GM21367 (cell line): ENCODE measurements around the gene COA7.
"Not testable (repeated sequence)": the region's sequence is repeated elsewhere in the genome, so short reads cannot be mapped to it uniquely, and the experiment has no call there.

Source experiments
- ATAC-seq: cut with Tn5 transposase; IDR thresholded peaks from one replicate; pipeline ENCODE4 v1.9.1; 2021; ENCODE audit not compliant: unreplicated experiment

The COA7 gene

DNA sequence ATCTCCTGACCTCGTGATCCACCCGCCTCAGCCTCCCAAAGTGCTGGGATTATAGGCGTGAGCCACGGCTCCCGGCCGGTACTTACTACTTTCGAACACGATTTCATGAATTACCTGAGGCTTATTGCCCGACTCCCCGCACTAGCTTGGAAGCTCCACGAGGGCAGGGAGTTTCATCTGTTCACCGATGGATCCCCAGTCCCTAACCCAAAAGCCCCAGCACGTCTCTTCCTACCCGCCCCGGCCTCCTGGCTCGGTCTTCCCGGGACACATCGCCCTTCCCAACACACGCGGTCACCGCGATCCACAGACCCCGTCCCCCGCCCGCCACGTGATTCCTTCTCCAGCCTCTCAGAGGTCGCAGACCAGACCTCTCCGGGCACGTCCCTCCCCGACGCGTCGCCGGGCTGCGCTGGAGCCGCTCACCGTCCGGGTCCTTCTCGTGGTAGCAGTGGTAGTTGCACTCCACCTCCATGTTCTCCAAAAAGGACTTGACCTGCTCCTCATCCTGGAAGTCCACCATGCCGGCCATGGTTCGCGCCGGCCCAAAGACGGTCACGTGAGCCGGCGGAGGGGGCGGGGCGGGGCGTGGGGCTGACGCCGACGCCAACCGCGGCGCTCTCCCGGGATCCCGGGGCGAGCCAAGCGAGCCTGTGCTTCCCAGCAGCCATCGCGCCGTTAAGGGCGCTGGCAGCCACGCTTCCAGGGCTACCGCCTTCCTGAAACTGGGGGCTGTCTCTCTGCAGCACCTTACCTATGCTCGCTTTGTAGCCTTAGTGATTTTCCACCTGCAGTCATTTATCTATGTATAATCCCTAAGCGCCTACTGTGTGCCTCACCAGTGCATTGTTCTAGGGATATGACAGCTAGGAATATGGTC lies at the start of gene COA7:
TSS of gene COA7 (minus strand) at position 553 of the 880 bp plus-strand sequence. CDS start at position 532, 21 bp downstream.
- ATAC-seq = peak; percentile 33

- ATAC-seq = no peak
These were observed 49.3 kb upstream of the COA7 start for GRCh38 chr1:52747450-52747849.

GRCh38 chr1:52746189-52746588 lies 48.0 kb upstream of the COA7 start:
- no peak for ATAC-seq

DNA sequence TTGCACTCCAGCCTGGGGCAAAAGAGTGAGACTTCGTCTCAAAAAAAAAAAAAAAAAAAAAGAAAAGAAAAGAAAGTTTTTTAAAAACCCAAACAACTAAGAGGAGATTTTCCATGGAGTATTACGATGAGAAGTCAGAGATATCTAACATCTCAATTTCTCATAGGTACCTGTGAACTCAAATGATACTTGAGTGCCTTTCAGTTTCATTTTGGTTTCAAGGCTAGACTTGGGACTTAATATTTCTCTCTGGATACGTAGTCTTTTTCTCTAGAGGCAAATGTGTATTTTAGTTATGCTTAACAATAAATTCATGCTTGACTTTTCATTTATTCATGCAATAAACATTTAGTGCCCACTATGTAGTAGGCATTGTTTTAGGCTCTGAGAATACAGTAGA lies 43.1 kb upstream of the COA7 start:
- ATAC-seq = no peak

DNA sequence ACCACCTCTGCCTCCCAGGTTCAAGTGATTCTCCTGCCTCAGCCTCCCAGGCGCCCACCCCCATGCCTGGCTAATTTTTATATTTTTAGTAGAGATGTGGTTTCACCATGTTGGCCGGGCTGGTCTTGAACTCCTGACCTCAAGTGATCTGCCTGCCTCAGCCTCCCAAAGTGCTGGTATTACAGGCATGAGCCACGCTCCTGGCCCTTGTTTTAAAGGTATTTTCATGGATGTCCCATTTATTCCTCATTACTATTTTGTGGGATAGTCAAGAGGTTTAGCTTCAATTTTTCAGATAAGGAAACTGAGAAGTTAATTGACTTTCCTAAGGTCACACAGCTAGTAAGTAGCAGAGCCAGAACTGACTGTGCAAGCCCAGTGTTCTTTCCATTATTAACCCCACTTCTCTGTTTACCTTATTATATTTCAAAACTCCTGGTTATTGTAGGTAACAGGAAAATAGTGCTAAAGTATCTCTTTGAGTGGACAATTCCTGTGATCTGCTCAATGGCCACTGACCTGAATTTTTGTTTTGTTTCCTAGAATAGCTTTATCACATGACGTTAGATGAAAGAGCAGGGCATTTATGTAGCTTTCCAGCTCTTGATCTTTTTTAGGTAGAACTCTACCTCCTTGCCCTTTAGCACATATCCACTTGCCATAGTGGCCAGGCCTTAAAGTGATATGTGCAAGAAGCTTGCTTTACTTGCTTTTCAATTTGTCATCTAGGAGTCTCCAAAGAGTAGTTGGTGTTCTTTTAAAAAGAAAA lies 41.7 kb upstream of the COA7 start:
- no peak for ATAC-seq

GRCh38 chr1:52738893-52739292 lies 40.7 kb upstream of the COA7 start:
- no peak for ATAC-seq

DNA sequence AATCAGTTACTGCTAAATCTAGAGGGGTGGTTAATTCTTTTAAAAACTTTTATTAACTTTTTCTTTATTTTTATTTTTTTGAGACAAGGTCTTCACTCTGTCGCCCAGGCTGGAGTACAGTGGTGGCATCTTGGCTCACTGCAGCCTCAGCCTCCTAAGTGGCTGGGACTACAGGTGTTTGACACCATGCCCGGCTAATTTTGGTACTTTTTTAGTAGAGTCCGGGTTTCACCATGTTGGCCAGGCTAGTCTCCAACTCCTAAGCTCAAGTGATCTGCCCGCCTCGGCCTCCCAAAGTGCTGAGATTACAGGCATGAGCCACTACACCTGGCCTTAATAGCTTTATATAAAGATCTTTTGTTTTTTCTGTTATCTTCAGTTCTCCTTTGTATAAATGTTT lies 40.0 kb upstream of the COA7 start:
- ATAC-seq = no peak

DNA sequence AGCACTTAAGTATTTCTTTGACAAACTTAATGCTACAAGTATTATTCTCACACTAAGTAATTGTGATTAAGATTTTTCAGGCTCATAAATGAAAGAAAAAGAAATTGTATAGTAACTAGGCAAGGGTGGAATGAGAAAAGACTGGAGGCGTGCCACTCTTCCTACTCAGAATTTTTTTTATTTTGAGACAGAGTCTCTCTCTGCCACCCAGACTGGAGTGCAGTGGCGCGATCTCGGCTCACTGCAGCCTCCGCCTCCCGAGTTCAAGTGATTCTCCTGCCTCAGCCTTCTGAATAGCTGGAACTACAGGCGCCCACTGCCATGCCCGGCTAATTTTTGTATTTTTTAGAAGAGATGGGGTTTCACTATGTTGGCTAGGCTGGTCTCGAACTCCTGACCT lies 37.2 kb upstream of the COA7 start:
- ATAC-seq = not testable (repeated sequence)

DNA sequence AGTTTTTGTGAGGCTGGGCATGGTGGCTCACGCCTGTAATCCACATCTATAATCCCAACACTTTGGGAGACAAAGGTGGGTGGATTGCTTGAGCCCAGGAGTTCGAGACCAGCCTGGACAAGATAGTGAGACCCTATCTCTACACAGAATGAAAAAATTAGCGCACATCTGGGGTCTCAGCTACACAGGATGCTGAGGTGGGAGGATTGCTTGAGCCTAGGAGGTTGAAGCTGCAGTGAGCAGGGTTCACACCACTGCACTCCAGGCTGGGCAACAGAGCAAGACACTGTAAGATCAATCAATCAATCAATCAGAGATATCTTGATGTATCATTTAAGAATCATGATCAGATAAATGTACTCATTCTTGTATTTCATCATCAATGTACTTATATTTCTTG lies 35.2 kb upstream of the COA7 start:
- ATAC-seq = no peak

DNA sequence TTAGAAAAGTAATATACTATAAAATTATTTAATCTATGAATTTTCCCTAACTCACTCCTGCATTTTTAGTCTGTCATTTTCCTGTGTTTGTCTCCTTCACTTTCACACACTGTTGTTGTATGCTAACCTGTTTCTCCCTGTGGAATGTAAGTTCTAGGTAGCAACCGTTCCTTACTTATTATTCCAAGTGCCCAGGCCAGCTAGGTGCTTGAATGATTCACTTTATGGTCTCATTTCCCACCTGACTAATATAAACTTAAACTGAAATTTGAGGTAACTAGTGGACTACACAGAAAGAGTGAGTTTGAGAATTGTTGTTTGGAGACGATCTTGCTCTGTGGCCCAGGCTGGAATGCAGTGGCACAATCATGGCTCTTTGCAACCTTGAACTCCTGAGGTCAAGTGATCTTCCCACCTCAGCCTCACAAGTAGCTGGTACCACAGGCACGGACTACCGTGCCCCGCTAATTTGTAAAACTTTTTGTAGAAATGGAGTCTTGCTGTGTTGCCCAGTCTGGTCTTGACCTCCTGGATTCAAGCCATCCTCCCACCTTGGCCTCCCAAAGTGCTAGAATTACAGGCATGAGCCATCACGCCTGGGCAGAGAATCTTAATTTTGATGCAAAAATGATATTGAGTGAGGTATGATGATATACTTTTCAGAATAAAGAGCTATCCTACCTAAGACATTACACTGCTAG lies 30.0 kb upstream of the COA7 start:
- ATAC-seq = no peak

GRCh38 chr1:52727114-52727586 lies 29.0 kb upstream of the COA7 start:
- no peak for ATAC-seq

GRCh38 chr1:52726265-52727113 lies 28.3 kb upstream of the COA7 start, which contains the start of gene ZYG11B:
Gene ZYG11B (plus strand): TSS chr1:52726453. CDS start chr1:52726654, 201 bp downstream.
- peak; percentile 91 for ATAC-seq

GRCh38 chr1:52725903-52726264 lies 27.7 kb upstream of the COA7 start:
- ATAC-seq = no peak

DNA sequence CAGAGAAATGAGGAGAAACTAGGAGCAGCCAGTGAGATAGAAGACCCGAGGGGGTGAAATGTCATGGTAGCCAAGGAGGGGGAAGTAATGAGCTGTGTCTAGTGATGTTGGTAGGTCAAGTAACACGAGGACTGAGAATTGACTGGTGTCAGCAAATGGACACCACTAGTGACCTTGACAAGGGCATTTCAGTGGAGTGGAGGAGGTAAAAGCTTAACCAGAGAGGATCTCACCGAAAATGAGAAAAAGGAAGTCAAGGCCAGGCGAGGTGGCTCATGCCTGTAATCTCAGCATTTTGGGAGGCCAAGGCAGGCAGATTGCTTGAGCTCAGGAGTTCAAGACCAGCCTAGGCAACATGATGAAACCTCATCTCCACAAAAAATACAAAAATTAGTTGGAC lies 25.1 kb upstream of the COA7 start:
- no peak for ATAC-seq

- ATAC-seq = not testable (repeated sequence)
These were observed 17.1 kb upstream of the COA7 start for GRCh38 chr1:52715296-52715695.

DNA sequence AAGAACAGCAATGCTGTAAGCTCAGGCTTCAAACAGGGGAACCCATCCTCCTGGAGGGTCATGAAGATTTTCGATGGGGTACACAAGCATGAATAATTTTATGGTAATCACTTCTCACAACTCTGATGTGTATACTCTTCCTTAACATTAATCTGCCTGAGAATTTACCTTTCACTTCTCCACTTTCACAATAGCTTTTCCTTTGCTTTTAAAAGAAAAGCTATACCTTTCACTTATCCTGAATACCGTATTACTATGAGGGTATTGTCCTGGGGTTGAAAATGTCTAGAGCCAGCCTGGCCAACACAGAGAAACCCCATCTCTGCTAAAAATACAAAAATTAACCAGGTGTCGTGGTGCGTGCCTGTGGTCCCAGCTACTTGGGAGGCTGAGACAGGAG lies 15.4 kb upstream of the COA7 start:
- no peak for ATAC-seq

- ATAC-seq = no peak
These were observed 10.9 kb upstream of the COA7 start for GRCh38 chr1:52709016-52709415.

DNA sequence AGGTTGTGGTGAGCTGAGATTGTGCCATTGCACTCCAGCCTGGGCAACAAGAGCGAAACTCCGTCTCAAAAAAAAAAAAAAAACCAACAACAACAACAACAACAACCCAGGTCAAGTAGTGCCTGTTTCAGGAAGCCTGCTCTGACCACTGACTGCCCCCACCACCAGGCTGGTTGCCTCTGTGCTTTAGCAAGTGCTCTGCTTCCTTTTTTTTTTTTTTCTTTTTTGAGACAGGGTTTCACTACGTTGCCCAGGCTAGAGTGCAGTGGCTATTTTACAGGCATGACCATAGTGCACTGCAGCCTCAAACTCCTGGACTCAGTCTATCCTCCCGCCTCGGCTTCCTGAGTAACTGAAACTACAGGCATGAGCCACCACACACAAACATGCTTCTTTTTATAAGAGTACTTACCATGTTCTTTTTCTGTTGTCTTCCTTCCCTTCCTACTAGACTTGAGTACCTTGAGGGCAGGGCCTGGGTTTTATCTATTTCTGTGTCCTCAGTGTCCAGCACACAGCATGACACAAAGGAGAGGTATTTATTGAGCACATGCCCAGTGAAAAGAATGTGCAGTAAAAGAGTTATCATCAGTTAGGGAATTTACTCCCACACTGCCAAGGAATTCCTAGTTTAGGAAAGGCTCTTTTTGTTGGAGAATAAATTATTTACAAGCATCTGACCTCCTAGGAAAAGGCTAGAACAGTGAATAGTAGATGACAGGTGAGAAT lies 9.9 kb upstream of the COA7 start:
- ATAC-seq = no peak
